ENCODE results near the gene NINJ2. TPM values are rescaled to one million over a fixed set of nuclear protein-coding genes. Genes with fewer than 3 reads are reported as not detected.
A peak's percentile ranks its signal among the peaks of the same experiment; 100 is the strongest.

Gene NINJ2
- total RNA-seq, 1 experiment from 2014 or later, result 1.8 TPM

DNA sequence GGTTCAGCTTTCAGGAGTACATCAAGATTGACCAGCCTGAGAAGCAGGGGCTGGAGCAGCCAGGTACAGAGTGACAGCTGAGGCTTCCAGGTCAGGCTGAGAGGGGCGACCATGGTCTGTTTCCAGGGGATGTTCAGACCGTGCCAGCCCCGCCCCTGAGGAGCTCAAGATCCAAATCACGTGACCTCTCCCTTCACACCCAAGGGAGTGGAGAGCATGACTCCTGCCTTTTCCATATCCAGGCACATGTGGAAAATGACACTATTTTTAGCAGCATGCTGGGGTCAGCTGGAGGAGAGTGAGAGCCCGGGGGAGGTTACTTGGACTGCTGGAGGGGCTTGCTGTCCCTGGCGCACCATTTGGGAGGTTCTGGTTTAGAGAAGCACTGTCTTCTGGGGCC is 110.8 kb downstream of the NINJ2 start:
- H3K4me1 ChIP-seq (ENCODE audit: low read length), result no peaks in the 10 kb centered on the region
- no peak overlapping the region for H2AFZ ChIP-seq (ENCODE audit: low read length)
- H3K27ac ChIP-seq (ENCODE audit: low read length), result no peak overlapping the region
- no peak overlapping the region for H3K9ac ChIP-seq (ENCODE audit: low read length)
- no peak overlapping the region for H3K4me3 ChIP-seq (ENCODE audit: low read length)
- no peaks in the 10 kb centered on the region for H3K9me2 ChIP-seq (replicated peaks; ENCODE audit: insufficient read depth, low read length)
- no peaks in the 10 kb centered on the region for H3K79me2 ChIP-seq (ENCODE audit: low read length)
- no peaks in the 10 kb centered on the region for H3K36me3 ChIP-seq (ENCODE audit: insufficient read depth, low read length)
- DNase-seq, result no peak
- H3K4me2 ChIP-seq (ENCODE audit: low read depth, low read length, poor library complexity, severe bottlenecking), result no peak overlapping the region
- H4K20me1 ChIP-seq (ENCODE audit: insufficient read depth, low read depth, low read length), result no peaks in the 10 kb centered on the region
- no peaks in the 10 kb centered on the region for H3K9me3 ChIP-seq (ENCODE audit: low read length)
- H3K27me3 ChIP-seq (ENCODE audit: low read length), result no peaks in the 10 kb centered on the region

DNA sequence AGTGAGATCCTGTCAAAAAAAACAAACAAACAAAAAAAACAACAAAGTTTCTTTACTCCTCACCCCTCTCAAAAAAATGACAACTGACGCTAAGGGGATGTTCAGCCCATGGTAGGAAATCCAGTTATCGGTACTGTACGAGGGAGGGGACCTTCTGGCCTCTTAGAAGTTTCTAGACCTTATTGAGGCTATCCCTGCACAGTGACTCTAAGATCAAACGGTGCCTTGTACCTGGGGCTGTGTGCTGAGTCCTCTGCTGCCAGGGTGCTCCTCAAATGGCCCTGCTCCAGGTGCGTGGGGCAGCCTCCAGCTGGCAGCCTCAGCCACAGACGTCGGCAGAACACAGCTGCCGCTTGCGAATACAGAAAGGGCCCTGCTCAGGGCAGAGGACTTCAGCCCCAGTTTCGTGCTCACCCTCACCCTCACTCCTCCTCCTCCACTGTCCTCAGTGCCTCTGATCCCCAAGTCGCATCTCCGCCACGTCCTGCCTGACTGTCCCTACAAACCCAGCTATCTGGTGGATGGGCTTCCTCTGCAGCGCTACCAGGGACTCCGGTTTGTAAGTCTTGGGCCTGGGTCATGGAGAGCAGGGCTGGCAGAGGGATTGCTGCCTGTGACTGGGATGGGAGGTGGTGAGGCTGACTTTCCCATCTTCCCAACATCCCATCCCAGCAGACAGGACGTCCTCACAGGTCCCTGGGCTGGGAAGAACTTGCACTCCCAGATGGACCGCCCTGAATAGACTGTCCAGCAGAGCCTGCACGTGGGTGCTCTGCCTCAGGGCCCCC is 112.6 kb downstream of the NINJ2 start:
- no peak for DNase-seq
- Histone ChIP-seq H3K79me2 (ENCODE audit: low read length) (no peaks in the 10 kb centered on the region), H3K9me2 (replicated peaks; ENCODE audit: insufficient read depth, low read length) (no peaks in the 10 kb centered on the region), H3K4me2 (ENCODE audit: low read depth, low read length, poor library complexity, severe bottlenecking) (no peak overlapping the region), H3K4me1 (ENCODE audit: low read length) (no peaks in the 10 kb centered on the region), H3K4me3 (ENCODE audit: low read length) (no peak overlapping the region), H4K20me1 (ENCODE audit: insufficient read depth, low read depth, low read length) (no peaks in the 10 kb centered on the region), H3K36me3 (ENCODE audit: insufficient read depth, low read length) (no peaks in the 10 kb centered on the region), H3K9ac (ENCODE audit: low read length) (no peak overlapping the region), H2AFZ (ENCODE audit: low read length) (no peak overlapping the region), H3K27me3 (ENCODE audit: low read length) (no peaks in the 10 kb centered on the region), H3K9me3 (ENCODE audit: low read length) (no peaks in the 10 kb centered on the region), H3K27ac (ENCODE audit: low read length) (no peak overlapping the region)

DNA sequence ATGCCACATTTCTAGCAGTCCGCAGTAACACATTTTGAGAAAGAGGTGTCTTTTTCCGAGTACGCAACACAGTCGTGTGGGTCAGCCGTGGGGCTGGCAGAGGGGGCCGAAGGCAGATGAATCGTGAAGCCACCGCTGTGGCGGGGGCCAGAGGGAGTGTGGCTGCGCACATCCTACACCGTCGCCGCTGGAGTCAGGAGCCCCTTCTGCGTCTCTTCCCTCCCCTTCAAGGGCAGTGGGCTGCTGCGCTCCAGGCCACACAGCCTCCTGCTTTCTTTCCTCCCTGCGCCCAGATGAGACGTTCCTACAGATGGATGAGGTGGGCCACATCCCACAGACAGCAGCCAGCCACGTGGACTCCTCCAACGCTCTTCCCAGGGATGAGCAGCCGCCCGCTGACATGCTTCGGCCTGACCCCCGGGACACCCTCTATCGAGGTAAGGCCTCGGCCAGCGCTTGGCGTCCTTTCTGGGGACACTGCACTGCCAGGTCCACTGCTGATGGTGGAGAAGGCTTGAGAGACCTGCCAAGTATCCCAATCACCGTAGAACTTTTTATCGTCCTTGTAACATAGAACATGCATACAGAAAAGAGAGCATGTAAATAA is 113.7 kb downstream of the NINJ2 start:
- no peaks in the 10 kb centered on the region for H3K4me1 ChIP-seq (ENCODE audit: low read length)
- no peak overlapping the region for H3K27ac ChIP-seq (ENCODE audit: low read length)

DNA sequence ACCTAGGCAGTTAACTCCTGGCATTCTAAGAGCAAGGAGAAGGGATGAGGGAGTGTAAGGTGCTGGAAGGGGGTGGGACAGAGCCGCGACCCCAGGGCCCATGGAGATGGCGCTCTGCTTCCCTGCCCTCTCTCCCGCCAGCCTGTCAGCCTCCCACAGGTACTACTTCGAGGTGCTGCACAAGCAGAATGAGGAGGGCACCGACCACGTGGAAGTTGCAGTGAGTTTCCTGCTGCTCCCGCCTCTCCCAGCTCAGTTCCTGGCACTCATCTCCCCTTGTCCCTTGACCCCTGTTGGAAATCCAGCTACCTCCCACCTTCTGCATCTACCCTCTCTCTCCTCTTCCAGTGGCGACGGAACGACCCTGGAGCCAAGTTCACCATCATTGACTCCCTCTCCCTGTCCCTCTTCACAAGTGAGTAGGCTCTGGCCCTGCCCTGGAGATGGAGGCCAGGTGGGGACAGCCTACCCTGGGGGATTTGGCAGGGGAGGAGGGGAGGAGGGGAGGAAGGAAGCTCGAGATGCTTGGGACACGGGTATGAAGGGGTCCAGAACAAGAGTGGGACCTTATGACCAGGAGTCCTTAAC is 115.3 kb downstream of the NINJ2 start:
- H3K9me2 ChIP-seq (replicated peaks; ENCODE audit: insufficient read depth, low read length), result no peaks in the 10 kb centered on the region
- no peaks in the 10 kb centered on the region for H3K9me3 ChIP-seq (ENCODE audit: low read length)
- no peak overlapping the region for H3K4me3 ChIP-seq (ENCODE audit: low read length)
- DNase-seq, result no peak
- no peak overlapping the region for H3K9ac ChIP-seq (ENCODE audit: low read length)
- H3K4me1 ChIP-seq (ENCODE audit: low read length), result no peaks in the 10 kb centered on the region
- no peaks in the 10 kb centered on the region for H3K36me3 ChIP-seq (ENCODE audit: insufficient read depth, low read length)
- H2AFZ ChIP-seq (ENCODE audit: low read length), result no peak overlapping the region
- H3K4me2 ChIP-seq (ENCODE audit: low read depth, low read length, poor library complexity, severe bottlenecking), result no peak overlapping the region
- no peaks in the 10 kb centered on the region for H3K27me3 ChIP-seq (ENCODE audit: low read length)
- H4K20me1 ChIP-seq (ENCODE audit: insufficient read depth, low read depth, low read length), result no peaks in the 10 kb centered on the region
- no peaks in the 10 kb centered on the region for H3K79me2 ChIP-seq (ENCODE audit: low read length)
- no peak overlapping the region for H3K27ac ChIP-seq (ENCODE audit: low read length)

More for the DNA sequence above, 113.7 kb downstream of the NINJ2 start:
- Histone ChIP-seq H3K4me3 (ENCODE audit: low read length) (no peak overlapping the region), H3K9me2 (replicated peaks; ENCODE audit: insufficient read depth, low read length) (no peaks in the 10 kb centered on the region), H3K27me3 (ENCODE audit: low read length) (no peaks in the 10 kb centered on the region), H3K9ac (ENCODE audit: low read length) (no peak overlapping the region), H2AFZ (ENCODE audit: low read length) (no peak overlapping the region), H3K4me2 (ENCODE audit: low read depth, low read length, poor library complexity, severe bottlenecking) (no peak overlapping the region), H3K79me2 (ENCODE audit: low read length) (no peaks in the 10 kb centered on the region), H3K9me3 (ENCODE audit: low read length) (no peaks in the 10 kb centered on the region), H3K36me3 (ENCODE audit: insufficient read depth, low read length) (no peaks in the 10 kb centered on the region), H4K20me1 (ENCODE audit: insufficient read depth, low read depth, low read length) (no peaks in the 10 kb centered on the region)
- no peak for DNase-seq

- Histone ChIP-seq H3K36me3 (ENCODE audit: insufficient read depth, low read length) (no peaks in the 10 kb centered on the region), H3K27me3 (ENCODE audit: low read length) (no peaks in the 10 kb centered on the region), H3K27ac (ENCODE audit: low read length) (no peak overlapping the region), H3K4me1 (ENCODE audit: low read length) (no peaks in the 10 kb centered on the region), H3K79me2 (ENCODE audit: low read length) (no peaks in the 10 kb centered on the region), H2AFZ (ENCODE audit: low read length) (no peak overlapping the region), H3K9me3 (ENCODE audit: low read length) (no peaks in the 10 kb centered on the region), H3K4me3 (ENCODE audit: low read length) (no peak overlapping the region), H3K9me2 (replicated peaks; ENCODE audit: insufficient read depth, low read length) (no peaks in the 10 kb centered on the region), H3K4me2 (ENCODE audit: low read depth, low read length, poor library complexity, severe bottlenecking) (no peak overlapping the region), H4K20me1 (ENCODE audit: insufficient read depth, low read depth, low read length) (no peaks in the 10 kb centered on the region), H3K9ac (ENCODE audit: low read length) (no peak overlapping the region)
- peak; percentile 88 for DNase-seq
Observed at GRCh38 chr12:546920-547845, 116.1 kb downstream of the NINJ2 start.

DNA sequence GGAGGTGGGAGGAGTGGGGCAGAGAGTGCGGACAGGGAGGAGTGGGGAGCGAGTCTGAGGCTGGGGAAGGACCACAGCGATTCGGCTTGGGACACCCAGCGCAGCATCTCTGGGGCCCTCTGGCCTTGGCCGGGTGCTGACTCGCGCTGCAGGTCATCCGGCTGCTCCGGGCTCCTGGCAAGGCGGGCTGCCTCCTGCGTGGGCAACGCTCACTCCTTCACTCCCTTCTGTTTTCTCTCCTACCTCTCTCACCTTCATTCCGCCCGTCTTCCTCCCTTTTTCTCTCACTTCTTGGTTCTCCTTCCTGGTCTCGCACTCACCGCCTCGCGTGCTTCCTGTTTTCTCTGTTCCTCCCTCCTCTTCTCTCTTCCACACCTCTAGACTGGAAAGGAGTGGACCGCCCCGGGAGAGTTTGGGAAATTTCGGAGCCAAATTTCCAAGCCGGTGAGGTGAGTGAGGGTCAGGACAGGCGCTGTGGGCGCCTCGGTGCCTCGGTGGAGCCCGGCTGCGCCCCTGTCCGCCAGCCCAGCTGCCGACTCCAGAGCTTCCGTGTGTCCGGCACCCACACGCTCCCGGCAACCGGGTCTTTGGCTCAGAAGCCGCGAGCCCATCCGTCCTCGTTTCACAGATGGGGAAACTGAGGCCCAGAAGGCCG is 116.9 kb downstream of the NINJ2 start:
- H4K20me1 ChIP-seq (ENCODE audit: insufficient read depth, low read depth, low read length), result no peaks in the 10 kb centered on the region
- no peaks in the 10 kb centered on the region for H3K9me2 ChIP-seq (replicated peaks; ENCODE audit: insufficient read depth, low read length)
- H3K27me3 ChIP-seq (ENCODE audit: low read length), result no peaks in the 10 kb centered on the region
- no peak overlapping the region for H3K9ac ChIP-seq (ENCODE audit: low read length)
- DNase-seq, result no peak
- H3K36me3 ChIP-seq (ENCODE audit: insufficient read depth, low read length), result no peaks in the 10 kb centered on the region
- no peaks in the 10 kb centered on the region for H3K4me1 ChIP-seq (ENCODE audit: low read length)
- H3K27ac ChIP-seq (ENCODE audit: low read length), result no peak overlapping the region
- H3K4me3 ChIP-seq (ENCODE audit: low read length), result no peak overlapping the region
- H3K9me3 ChIP-seq (ENCODE audit: low read length), result no peaks in the 10 kb centered on the region
- no peaks in the 10 kb centered on the region for H3K79me2 ChIP-seq (ENCODE audit: low read length)
- H3K4me2 ChIP-seq (ENCODE audit: low read depth, low read length, poor library complexity, severe bottlenecking), result no peak overlapping the region
- H2AFZ ChIP-seq (ENCODE audit: low read length), result no peak overlapping the region

- Histone ChIP-seq H3K36me3 (ENCODE audit: insufficient read depth, low read length) (no peaks in the 10 kb centered on the region), H3K27ac (ENCODE audit: low read length) (no peak overlapping the region), H3K9me2 (replicated peaks; ENCODE audit: insufficient read depth, low read length) (no peaks in the 10 kb centered on the region), H4K20me1 (ENCODE audit: insufficient read depth, low read depth, low read length) (no peaks in the 10 kb centered on the region), H3K9ac (ENCODE audit: low read length) (no peak overlapping the region), H3K4me1 (ENCODE audit: low read length) (no peaks in the 10 kb centered on the region), H2AFZ (ENCODE audit: low read length) (no peak overlapping the region), H3K79me2 (ENCODE audit: low read length) (no peaks in the 10 kb centered on the region), H3K4me3 (ENCODE audit: low read length) (no peak overlapping the region), H3K4me2 (ENCODE audit: low read depth, low read length, poor library complexity, severe bottlenecking) (no peak overlapping the region), H3K27me3 (ENCODE audit: low read length) (no peaks in the 10 kb centered on the region), H3K9me3 (ENCODE audit: low read length) (no peaks in the 10 kb centered on the region)
- DNase-seq, result no peak
Observed at GRCh38 chr12:545835-546234, 117.4 kb downstream of the NINJ2 start.
